ENCODE data around the gene CES3.

DNA sequence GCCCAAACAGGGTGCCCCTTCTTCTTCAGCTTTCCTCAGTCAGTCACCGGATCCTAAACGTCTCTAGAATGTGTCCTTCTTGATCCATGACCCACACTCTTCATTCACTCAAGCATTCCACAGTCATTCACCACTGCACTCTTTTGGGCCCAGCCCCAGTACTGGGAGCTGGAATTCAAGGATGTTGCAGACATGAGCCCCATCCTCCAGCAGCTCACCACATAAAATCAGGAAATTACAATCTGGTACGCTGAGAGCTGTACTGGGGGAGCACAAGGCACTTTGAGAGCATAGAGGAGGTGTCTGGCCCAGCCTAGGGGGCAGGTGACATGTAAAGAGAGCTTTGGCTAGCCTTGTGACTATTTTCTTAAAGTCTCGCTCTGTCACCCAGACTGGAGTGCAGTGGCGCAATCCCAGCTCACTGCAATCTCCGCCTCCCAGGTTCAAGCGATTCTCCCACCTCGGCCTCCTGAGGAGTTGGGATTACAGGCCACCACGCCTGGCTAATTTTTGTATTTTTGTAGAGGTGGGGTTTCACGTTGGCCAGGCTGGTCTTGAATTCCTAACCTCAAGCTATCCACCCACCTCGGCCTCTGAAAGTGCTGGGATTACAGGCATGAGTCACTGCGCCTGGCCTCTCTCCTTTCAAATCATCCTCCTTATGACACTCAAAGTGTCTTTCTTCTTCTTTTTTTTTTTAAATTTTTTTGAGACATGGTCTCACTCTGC lies 46.0 kb downstream of the CES3 start:
- TF ChIP-seq, protein P1, sequence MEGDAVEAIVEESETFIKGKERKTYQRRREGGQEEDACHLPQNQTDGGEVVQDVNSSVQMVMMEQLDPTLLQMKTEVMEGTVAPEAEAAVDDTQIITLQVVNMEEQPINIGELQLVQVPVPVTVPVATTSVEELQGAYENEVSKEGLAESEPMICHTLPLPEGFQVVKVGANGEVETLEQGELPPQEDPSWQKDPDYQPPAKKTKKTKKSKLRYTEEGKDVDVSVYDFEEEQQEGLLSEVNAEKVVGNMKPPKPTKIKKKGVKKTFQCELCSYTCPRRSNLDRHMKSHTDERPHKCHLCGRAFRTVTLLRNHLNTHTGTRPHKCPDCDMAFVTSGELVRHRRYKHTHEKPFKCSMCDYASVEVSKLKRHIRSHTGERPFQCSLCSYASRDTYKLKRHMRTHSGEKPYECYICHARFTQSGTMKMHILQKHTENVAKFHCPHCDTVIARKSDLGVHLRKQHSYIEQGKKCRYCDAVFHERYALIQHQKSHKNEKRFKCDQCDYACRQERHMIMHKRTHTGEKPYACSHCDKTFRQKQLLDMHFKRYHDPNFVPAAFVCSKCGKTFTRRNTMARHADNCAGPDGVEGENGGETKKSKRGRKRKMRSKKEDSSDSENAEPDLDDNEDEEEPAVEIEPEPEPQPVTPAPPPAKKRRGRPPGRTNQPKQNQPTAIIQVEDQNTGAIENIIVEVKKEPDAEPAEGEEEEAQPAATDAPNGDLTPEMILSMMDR (IDR thresholded peaks at IDR 0.05), result no peak
- TF ChIP-seq EP300 (IDR thresholded peaks at IDR 0.05) (no peak), POLR2A (IDR thresholded peaks at IDR 0.05) (no peak)

Measured in ovary (tissue), 3 donors.